Ishikawa (cell line): ENCODE measurements around the gene UNC80.

Experiments
- CEBPB ChIP-seq: IDR thresholded peaks from 2 replicates; pipeline ENCODE4 v1.6.1; 2012
- CREB1 ChIP-seq: IDR thresholded peaks from 2 replicates; pipeline ENCODE4 v1.6.1; 2012; ENCODE audit warnings: low read depth
- EGR1 ChIP-seq: IDR thresholded peaks from 2 replicates; pipeline ENCODE4 v1.6.1; 2012
- EP300 ChIP-seq: IDR thresholded peaks from 2 replicates; pipeline ENCODE4 v1.6.1; 2012; ENCODE audit warnings: borderline replicate concordance
- FOXM1 ChIP-seq: IDR thresholded peaks from 2 replicates; pipeline ENCODE4 v1.6.1; 2012; ENCODE audit warnings: low read depth, borderline replicate concordance
- MAX ChIP-seq: IDR thresholded peaks from 2 replicates; pipeline ENCODE4 v1.6.1; 2012
- NFIC ChIP-seq: IDR thresholded peaks from 2 replicates; pipeline ENCODE4 v1.6.1; 2012
- RAD21 ChIP-seq: IDR thresholded peaks from 2 replicates; pipeline ENCODE4 v1.6.1; 2012; ENCODE audit warnings: low read depth
- REST ChIP-seq: IDR thresholded peaks from 2 replicates; pipeline ENCODE4 v1.6.1; 2012; ENCODE audit warnings: low read depth, mild to moderate bottlenecking
- TAF1 ChIP-seq: IDR thresholded peaks from 2 replicates; pipeline ENCODE4 v1.6.1; 2012; ENCODE audit warnings: low read depth, mild to moderate bottlenecking
- TCF12 ChIP-seq: IDR thresholded peaks from 2 replicates; pipeline ENCODE4 v1.6.1; 2012; ENCODE audit warnings: low read depth
- TEAD4 ChIP-seq: IDR thresholded peaks from 2 replicates; pipeline ENCODE4 v1.6.1; 2012
- USF1 ChIP-seq: IDR thresholded peaks from 2 replicates; pipeline ENCODE4 v1.6.1; 2012
- YY1 ChIP-seq: IDR thresholded peaks from 2 replicates; pipeline ENCODE4 v1.6.1; 2012; ENCODE audit warnings: low read depth
- ZBTB7A ChIP-seq: IDR thresholded peaks from 2 replicates; pipeline ENCODE4 v1.6.1; 2012; ENCODE audit warnings: low read depth

UNC80 gene

GRCh38 chr2:209767316-209767715, 4.3 kb upstream of the UNC80 start:
- TF ChIP-seq TAF1 (no peak), TEAD4 (no peak), NFIC (no peak), MAX (no peak), EP300 (no peak), YY1 (no peak), ZBTB7A (no peak), CEBPB (no peak), TCF12 (no peak), USF1 (no peak), REST (no peak), EGR1 (no peak), FOXM1 (no peak), CREB1 (no peak), RAD21 (no peak)

DNA sequence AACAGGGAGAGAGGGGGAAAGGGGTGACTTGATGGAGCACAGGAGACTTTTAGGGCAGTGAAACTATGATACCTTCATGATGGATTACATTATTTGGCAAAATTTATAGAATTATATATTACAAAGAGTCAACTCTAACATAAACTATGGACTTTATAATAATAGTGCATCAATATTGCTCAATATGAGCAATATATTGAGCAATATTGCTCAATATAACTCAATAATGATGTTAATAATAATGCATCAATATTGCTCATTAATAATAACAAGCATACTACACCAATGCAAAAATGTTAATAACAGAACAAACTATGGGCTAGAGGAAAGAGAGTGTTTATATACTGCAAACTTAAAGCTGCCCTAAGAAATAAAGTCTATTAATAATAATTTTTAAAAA, 3.1 kb upstream of the UNC80 start:
- TF ChIP-seq REST (no peak), EP300 (no peak), ZBTB7A (no peak), MAX (no peak), TCF12 (no peak), RAD21 (no peak), EGR1 (no peak), YY1 (no peak), CREB1 (no peak), NFIC (no peak), USF1 (no peak), TAF1 (no peak), FOXM1 (no peak), TEAD4 (no peak), CEBPB (no peak)

DNA sequence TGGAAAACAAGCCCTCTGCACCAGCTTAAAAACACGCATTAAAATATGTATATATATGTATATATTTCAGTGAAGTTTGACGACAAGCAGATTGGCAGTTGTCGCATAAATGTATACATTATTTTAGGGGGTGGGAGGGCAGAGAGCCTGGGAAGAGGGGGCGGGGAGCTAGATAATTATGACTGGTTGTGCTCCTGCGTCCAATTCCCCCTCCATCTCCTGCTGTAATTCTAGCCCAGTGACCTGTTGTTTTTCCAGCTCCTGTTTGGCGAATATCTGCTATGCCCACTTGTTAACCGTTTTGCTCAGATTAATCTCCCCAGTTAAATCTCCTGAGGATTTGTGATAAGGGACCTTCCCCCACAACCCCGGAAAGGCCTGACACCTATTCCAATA, 656 bp downstream of the UNC80 start:
- TF ChIP-seq YY1 (no peak), FOXM1 (no peak), USF1 (no peak), NFIC (no peak), TEAD4 (no peak), RAD21 (no peak), TAF1 (no peak), TCF12 (no peak), REST (no peak), EP300 (no peak), CEBPB (no peak), EGR1 (no peak), MAX (no peak), ZBTB7A (no peak), CREB1 (no peak)

- TF ChIP-seq FOXM1, result no peak
- TF ChIP-seq CREB1, result no peak
- TF ChIP-seq EGR1, result no peak
- no peak for TF ChIP-seq YY1
- TF ChIP-seq NFIC, result no peak
- no peak for TF ChIP-seq ZBTB7A
- no peak for TF ChIP-seq EP300
- TF ChIP-seq RAD21, result no peak
- no peak for TF ChIP-seq TEAD4
- no peak for TF ChIP-seq TCF12
- TF ChIP-seq USF1, result no peak
- TF ChIP-seq TAF1, result no peak
- no peak for TF ChIP-seq MAX
Measured at GRCh38 chr2:209773377-209773776, 1.7 kb downstream of the UNC80 start.
